Measurements from ENCODE around the gene EBF4.
"Not testable (repeated sequence)": the region's sequence is repeated elsewhere in the genome, so short reads cannot be mapped to it uniquely, and the experiment has no call there.

The EBF4 gene

GRCh38 chr20:2695206-2695983, 2.8 kb downstream of the EBF4 start:
- Histone ChIP-seq H3K36me3 (no peaks in the 10 kb centered on the region), H3K9me3 (replicated peaks in 1 of 11) (no peaks in the 10 kb centered on the region), H3K4me2 (peak overlapping the region in 9 of 11 experiments; percentile 57 to 88 (median 77); a peak in 19 of 22 replicates), H3K9ac (no peak overlapping the region; a peak in 2 of 22 replicates), H3K27ac (no peak overlapping the region), H3K27me3 (peaks cover 11 to 41% (median 29%) of the 10 kb centered on the region in 11 experiments; a peak in 21 of 22 replicates), H3K4me3 (no peak overlapping the region), H3K4me1 (peaks cover 0 to 70% (median 56%) of the 10 kb centered on the region in 10 experiments; a peak in 19 of 20 replicates), H4K20me1 (peaks cover 0 to 38% (median 8%) of the 10 kb centered on the region in 11 experiments; a peak in 9 of 22 replicates)
- TF ChIP-seq Cebpa-rat (IDR thresholded peaks at IDR 0.05): no peak

- not testable (repeated sequence) for H3K36me3 ChIP-seq; H3K4me3 ChIP-seq; H3K27ac ChIP-seq; H3K9me3 ChIP-seq (replicated peaks in 1 of 11); H3K9ac ChIP-seq
- Histone ChIP-seq H3K4me1 (peaks cover 0 to 64% (median 52%) of the 10 kb centered on the region in 10 experiments; a peak in 19 of 20 replicates), H3K4me2 (peak overlapping the region in 9 of 11 experiments; percentile 57 to 88 (median 77); a peak in 17 of 22 replicates), H3K27me3 (peaks cover 11 to 37% (median 29%) of the 10 kb centered on the region in 11 experiments; a peak in 21 of 22 replicates), H4K20me1 (peaks cover 0 to 38% (median 8%) of the 10 kb centered on the region in 11 experiments; a peak in 9 of 22 replicates)
Measured at GRCh38 chr20:2695984-2696525, 3.5 kb downstream of the EBF4 start.

GRCh38 chr20:2696646-2697045, 4.1 kb downstream of the EBF4 start:
- Histone ChIP-seq H3K27me3 (peaks cover 11 to 31% (median 23%) of the 10 kb centered on the region in 11 experiments; a peak in 21 of 22 replicates), H3K9ac (no peak overlapping the region), H3K9me3 (replicated peaks in 1 of 11) (no peaks in the 10 kb centered on the region), H3K4me1 (peaks cover 0 to 58% (median 50%) of the 10 kb centered on the region in 10 experiments; a peak in 19 of 20 replicates), H3K36me3 (no peaks in the 10 kb centered on the region), H3K27ac (no peak overlapping the region), H3K4me2 (peak overlapping the region in 1 of 11 experiments; percentile 15; a peak in 2 of 22 replicates), H3K4me3 (no peak overlapping the region), H4K20me1 (peaks cover 0 to 38% (median 8%) of the 10 kb centered on the region in 11 experiments; a peak in 9 of 22 replicates)
- TF ChIP-seq Cebpa-rat (IDR thresholded peaks at IDR 0.05): no peak

GRCh38 chr20:2697768-2698167, 5.2 kb downstream of the EBF4 start:
- peaks cover 0 to 38% (median 8%) of the 10 kb centered on the region in 11 experiments; a peak in 9 of 22 replicates for H4K20me1 ChIP-seq
- peaks cover 0 to 51% (median 43%) of the 10 kb centered on the region in 10 experiments; a peak in 19 of 20 replicates for H3K4me1 ChIP-seq
- peak overlapping the region in 6 of 11 experiments; percentile 21 to 43 (median 31); a peak in 11 of 22 replicates for H3K4me2 ChIP-seq
- H3K36me3 ChIP-seq: no peaks in the 10 kb centered on the region
- no peak overlapping the region for H3K27ac ChIP-seq
- peak overlapping the region in 1 of 11 experiments; percentile 41; a peak in 2 of 22 replicates for H3K9ac ChIP-seq
- TF ChIP-seq Cebpa-rat (IDR thresholded peaks at IDR 0.05): no peak
- H3K9me3 ChIP-seq (replicated peaks in 1 of 11): no peaks in the 10 kb centered on the region
- no peak overlapping the region for H3K4me3 ChIP-seq
- peaks cover 11 to 23% (median 15%) of the 10 kb centered on the region in 11 experiments; a peak in 21 of 22 replicates for H3K27me3 ChIP-seq

GRCh38 chr20:2698186-2698817, 5.7 kb downstream of the EBF4 start:
- H3K9ac ChIP-seq: no peak overlapping the region
- H3K4me2 ChIP-seq: peak overlapping the region in 6 of 11 experiments; percentile 2 to 43 (median 19); a peak in 6 of 22 replicates
- no peaks in the 10 kb centered on the region for H3K9me3 ChIP-seq (replicated peaks in 1 of 11)
- peaks cover 0 to 38% (median 8%) of the 10 kb centered on the region in 11 experiments; a peak in 9 of 22 replicates for H4K20me1 ChIP-seq
- no peak for TF ChIP-seq Cebpa-rat (IDR thresholded peaks at IDR 0.05)
- no peak overlapping the region for H3K4me3 ChIP-seq
- H3K4me1 ChIP-seq: peaks cover 0 to 51% (median 43%) of the 10 kb centered on the region in 10 experiments; a peak in 19 of 20 replicates
- peaks cover 10 to 22% (median 13%) of the 10 kb centered on the region in 11 experiments; a peak in 21 of 22 replicates for H3K27me3 ChIP-seq
- no peaks in the 10 kb centered on the region for H3K36me3 ChIP-seq
- H3K27ac ChIP-seq: no peak overlapping the region

GRCh38 chr20:2698912-2699311, 6.3 kb downstream of the EBF4 start:
- Histone ChIP-seq H3K4me1 (peaks cover 0 to 46% (median 36%) of the 10 kb centered on the region in 10 experiments; a peak in 18 of 20 replicates), H3K4me2 (peak overlapping the region in 3 of 11 experiments; percentile 7 to 25 (median 9); a peak in 4 of 22 replicates), H3K36me3 (no peaks in the 10 kb centered on the region), H3K27me3 (peaks cover 4 to 16% (median 7%) of the 10 kb centered on the region in 11 experiments; a peak in 19 of 22 replicates), H4K20me1 (peaks cover 0 to 33% (median 6%) of the 10 kb centered on the region in 11 experiments; a peak in 9 of 22 replicates), H3K9ac (no peak overlapping the region), H3K9me3 (replicated peaks in 1 of 11) (peaks cover 0 to 5% (median 0%) of the 10 kb centered on the region in 11 experiments; a peak in 5 of 22 replicates), H3K4me3 (no peak overlapping the region), H3K27ac (no peak overlapping the region)
- no peak for TF ChIP-seq Cebpa-rat (IDR thresholded peaks at IDR 0.05)

- Histone ChIP-seq H3K4me2 (no peak overlapping the region), H3K4me1 (peaks cover 0 to 36% (median 27%) of the 10 kb centered on the region in 10 experiments; a peak in 18 of 20 replicates), H3K27ac (no peak overlapping the region), H3K4me3 (no peak overlapping the region), H3K9me3 (replicated peaks in 1 of 11) (peaks cover 0 to 9% (median 0%) of the 10 kb centered on the region in 11 experiments; a peak in 5 of 22 replicates), H3K27me3 (peaks cover 0 to 6% (median 0%) of the 10 kb centered on the region in 11 experiments; a peak in 4 of 22 replicates), H3K9ac (no peak overlapping the region), H4K20me1 (peaks cover 0 to 23% (median 0%) of the 10 kb centered on the region in 11 experiments; a peak in 5 of 22 replicates), H3K36me3 (no peaks in the 10 kb centered on the region)
- no peak for TF ChIP-seq Cebpa-rat (IDR thresholded peaks at IDR 0.05)
Measured at GRCh38 chr20:2699775-2700413, 7.3 kb downstream of the EBF4 start.

Data from BLaER1 treated with 17β-estradiol and CSF1 and Interleukin-3, amounts not matched to agents 10 nM and 100 nM (cell line).